ENCODE results near the gene PASK.

Gene PASK

GRCh38 chr2:241115361-241115760 lies 33.9 kb downstream of the PASK start:
- no peaks in the 10 kb centered on the region for H3K27me3 ChIP-seq (ENCODE audit: control insufficient read depth, insufficient read depth, low read length)
- no peaks in the 10 kb centered on the region for H3K36me3 ChIP-seq (ENCODE audit: control insufficient read depth, insufficient read depth, low read length)
- H3K9ac ChIP-seq (ENCODE audit: low read length) = no peak overlapping the region
- H3K4me1 ChIP-seq (ENCODE audit: control insufficient read depth, insufficient read depth, low read length) = no peaks in the 10 kb centered on the region
- H3K4me3 ChIP-seq (ENCODE audit: low read length) = no peak overlapping the region
- no peaks in the 10 kb centered on the region for H3K9me3 ChIP-seq (ENCODE audit: control insufficient read depth, low read length)

- H3K4me3 ChIP-seq (ENCODE audit: low read length) = no peak overlapping the region
- H3K9me3 ChIP-seq (ENCODE audit: control insufficient read depth, low read length) = no peaks in the 10 kb centered on the region
- H3K9ac ChIP-seq (ENCODE audit: low read length) = no peak overlapping the region
- H3K4me1 ChIP-seq (ENCODE audit: control insufficient read depth, insufficient read depth, low read length) = no peaks in the 10 kb centered on the region
- no peaks in the 10 kb centered on the region for H3K27me3 ChIP-seq (ENCODE audit: control insufficient read depth, insufficient read depth, low read length)
- H3K36me3 ChIP-seq (ENCODE audit: control insufficient read depth, insufficient read depth, low read length) = no peaks in the 10 kb centered on the region
These were observed 34.4 kb downstream of the PASK start for GRCh38 chr2:241114836-241115235.

- Histone ChIP-seq H3K27me3 (ENCODE audit: control insufficient read depth, insufficient read depth, low read length) (no peaks in the 10 kb centered on the region), H3K9ac (ENCODE audit: low read length) (no peak overlapping the region), H3K36me3 (ENCODE audit: control insufficient read depth, insufficient read depth, low read length) (no peaks in the 10 kb centered on the region), H3K9me3 (ENCODE audit: control insufficient read depth, low read length) (no peaks in the 10 kb centered on the region), H3K4me1 (ENCODE audit: control insufficient read depth, insufficient read depth, low read length) (no peaks in the 10 kb centered on the region), H3K4me3 (ENCODE audit: low read length) (no peak overlapping the region)
These were observed 36.7 kb downstream of the PASK start for GRCh38 chr2:241112592-241112991.

GRCh38 chr2:241112046-241112445 lies 37.2 kb downstream of the PASK start:
- Histone ChIP-seq H3K9ac (ENCODE audit: low read length) (no peak overlapping the region), H3K27me3 (ENCODE audit: control insufficient read depth, insufficient read depth, low read length) (no peaks in the 10 kb centered on the region), H3K4me3 (ENCODE audit: low read length) (no peak overlapping the region), H3K9me3 (ENCODE audit: control insufficient read depth, low read length) (no peaks in the 10 kb centered on the region), H3K36me3 (ENCODE audit: control insufficient read depth, insufficient read depth, low read length) (no peaks in the 10 kb centered on the region), H3K4me1 (ENCODE audit: control insufficient read depth, insufficient read depth, low read length) (no peaks in the 10 kb centered on the region)

- Histone ChIP-seq H3K9me3 (ENCODE audit: control insufficient read depth, low read length) (no peaks in the 10 kb centered on the region), H3K27me3 (ENCODE audit: control insufficient read depth, insufficient read depth, low read length) (no peaks in the 10 kb centered on the region), H3K4me1 (ENCODE audit: control insufficient read depth, insufficient read depth, low read length) (no peaks in the 10 kb centered on the region), H3K36me3 (ENCODE audit: control insufficient read depth, insufficient read depth, low read length) (no peaks in the 10 kb centered on the region), H3K4me3 (ENCODE audit: low read length) (no peak overlapping the region), H3K9ac (ENCODE audit: low read length) (no peak overlapping the region)
These were observed 37.8 kb downstream of the PASK start for GRCh38 chr2:241111440-241111805.

- H3K9me3 ChIP-seq (ENCODE audit: control insufficient read depth, low read length) = no peaks in the 10 kb centered on the region
- no peak overlapping the region for H3K4me3 ChIP-seq (ENCODE audit: low read length)
- H3K36me3 ChIP-seq (ENCODE audit: control insufficient read depth, insufficient read depth, low read length) = no peaks in the 10 kb centered on the region
These were observed 38.4 kb downstream of the PASK start for GRCh38 chr2:241110607-241111439.

GRCh38 chr2:241110089-241110606 lies 39.1 kb downstream of the PASK start:
- no peaks in the 10 kb centered on the region for H3K27me3 ChIP-seq (ENCODE audit: control insufficient read depth, insufficient read depth, low read length)
- no peaks in the 10 kb centered on the region for H3K4me1 ChIP-seq (ENCODE audit: control insufficient read depth, insufficient read depth, low read length)
- H3K9ac ChIP-seq (ENCODE audit: low read length) = no peak overlapping the region
- H3K36me3 ChIP-seq (ENCODE audit: control insufficient read depth, insufficient read depth, low read length) = no peaks in the 10 kb centered on the region
- H3K4me3 ChIP-seq (ENCODE audit: low read length) = no peak overlapping the region
- H3K9me3 ChIP-seq (ENCODE audit: control insufficient read depth, low read length) = no peaks in the 10 kb centered on the region

More at GRCh38 chr2:241110607-241111439, 38.4 kb downstream of the PASK start:
- no peak overlapping the region for H3K9ac ChIP-seq (ENCODE audit: low read length)
- no peaks in the 10 kb centered on the region for H3K27me3 ChIP-seq (ENCODE audit: control insufficient read depth, insufficient read depth, low read length)
- no peaks in the 10 kb centered on the region for H3K4me1 ChIP-seq (ENCODE audit: control insufficient read depth, insufficient read depth, low read length)

- no peak overlapping the region for H3K9ac ChIP-seq (ENCODE audit: low read length)
- H3K36me3 ChIP-seq (ENCODE audit: control insufficient read depth, insufficient read depth, low read length) = no peaks in the 10 kb centered on the region
- no peaks in the 10 kb centered on the region for H3K9me3 ChIP-seq (ENCODE audit: control insufficient read depth, low read length)
- H3K27me3 ChIP-seq (ENCODE audit: control insufficient read depth, insufficient read depth, low read length) = no peaks in the 10 kb centered on the region
- H3K4me1 ChIP-seq (ENCODE audit: control insufficient read depth, insufficient read depth, low read length) = no peaks in the 10 kb centered on the region
- no peak overlapping the region for H3K4me3 ChIP-seq (ENCODE audit: low read length)
These were observed 39.8 kb downstream of the PASK start for GRCh38 chr2:241109210-241110088.

GRCh38 chr2:241108271-241109209 lies 40.7 kb downstream of the PASK start:
- Histone ChIP-seq H3K4me3 (ENCODE audit: low read length) (no peak overlapping the region), H3K27me3 (ENCODE audit: control insufficient read depth, insufficient read depth, low read length) (no peaks in the 10 kb centered on the region), H3K4me1 (ENCODE audit: control insufficient read depth, insufficient read depth, low read length) (no peaks in the 10 kb centered on the region), H3K9ac (ENCODE audit: low read length) (no peak overlapping the region), H3K9me3 (ENCODE audit: control insufficient read depth, low read length) (no peaks in the 10 kb centered on the region), H3K36me3 (ENCODE audit: control insufficient read depth, insufficient read depth, low read length) (no peaks in the 10 kb centered on the region)

GRCh38 chr2:241107031-241107783 lies 42.1 kb downstream of the PASK start:
- Histone ChIP-seq H3K27me3 (ENCODE audit: control insufficient read depth, insufficient read depth, low read length) (no peaks in the 10 kb centered on the region), H3K36me3 (ENCODE audit: control insufficient read depth, insufficient read depth, low read length) (no peaks in the 10 kb centered on the region), H3K4me3 (ENCODE audit: low read length) (no peak overlapping the region), H3K4me1 (ENCODE audit: control insufficient read depth, insufficient read depth, low read length) (peaks cover 6% of the 10 kb centered on the region), H3K9me3 (ENCODE audit: control insufficient read depth, low read length) (no peaks in the 10 kb centered on the region), H3K9ac (ENCODE audit: low read length) (no peak overlapping the region)

GRCh38 chr2:241105641-241106040 lies 43.6 kb downstream of the PASK start:
- H3K4me3 ChIP-seq (ENCODE audit: low read length) = no peak overlapping the region
- H3K36me3 ChIP-seq (ENCODE audit: control insufficient read depth, insufficient read depth, low read length) = no peaks in the 10 kb centered on the region
- H3K9ac ChIP-seq (ENCODE audit: low read length) = no peak overlapping the region
- H3K4me1 ChIP-seq (ENCODE audit: control insufficient read depth, insufficient read depth, low read length) = peaks cover 14% of the 10 kb centered on the region
- H3K9me3 ChIP-seq (ENCODE audit: control insufficient read depth, low read length) = no peaks in the 10 kb centered on the region
- no peaks in the 10 kb centered on the region for H3K27me3 ChIP-seq (ENCODE audit: control insufficient read depth, insufficient read depth, low read length)

Measured in mucosa of stomach (tissue), 1 donor.